Measurements from ENCODE around the gene GLIPR1L1.

DNA sequence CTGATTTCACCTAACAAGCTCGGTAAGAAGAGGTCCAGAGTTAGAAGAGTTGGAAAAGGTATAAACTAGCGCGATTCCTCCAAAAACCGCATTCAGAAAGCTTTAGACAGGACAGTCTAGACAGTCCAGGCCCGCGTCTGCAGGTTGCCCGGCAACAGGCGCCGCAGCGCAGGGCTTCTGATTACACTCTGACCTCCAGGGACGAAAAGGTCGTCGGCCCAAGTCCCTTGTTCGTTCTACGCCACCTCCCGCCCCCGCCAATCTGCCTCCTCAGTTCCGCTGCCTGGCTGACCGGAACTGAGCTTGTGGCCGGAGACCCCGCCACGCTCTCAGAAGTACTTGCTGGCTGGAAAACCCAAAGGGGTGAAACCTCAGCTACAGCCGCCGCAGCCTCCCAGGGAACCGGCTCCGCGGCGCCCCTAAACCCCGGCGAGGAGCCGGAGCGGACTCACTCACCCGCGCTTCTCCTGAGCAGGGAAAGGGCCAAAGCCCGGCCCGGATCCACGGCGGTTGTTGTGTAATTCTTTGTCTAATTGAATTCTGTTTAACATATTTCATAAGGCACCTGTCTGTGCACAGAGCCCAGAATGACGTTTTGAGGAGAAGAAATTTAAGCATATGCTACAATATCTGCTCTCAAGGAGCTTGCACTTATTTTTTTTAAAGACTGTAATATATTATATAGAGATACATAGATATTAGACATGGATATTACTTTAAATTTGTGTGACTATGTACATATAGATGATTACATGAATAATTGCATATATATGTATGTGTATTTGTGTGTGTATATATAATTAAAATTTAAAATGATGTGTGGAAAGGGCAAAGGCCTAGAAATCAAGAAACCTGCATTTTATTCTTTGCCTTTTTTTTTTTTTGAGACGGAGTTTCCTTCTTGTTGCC lies 4.3 kb upstream of the GLIPR1L1 start, which contains the start of gene CAPS2:
- TF ChIP-seq, protein P1, sequence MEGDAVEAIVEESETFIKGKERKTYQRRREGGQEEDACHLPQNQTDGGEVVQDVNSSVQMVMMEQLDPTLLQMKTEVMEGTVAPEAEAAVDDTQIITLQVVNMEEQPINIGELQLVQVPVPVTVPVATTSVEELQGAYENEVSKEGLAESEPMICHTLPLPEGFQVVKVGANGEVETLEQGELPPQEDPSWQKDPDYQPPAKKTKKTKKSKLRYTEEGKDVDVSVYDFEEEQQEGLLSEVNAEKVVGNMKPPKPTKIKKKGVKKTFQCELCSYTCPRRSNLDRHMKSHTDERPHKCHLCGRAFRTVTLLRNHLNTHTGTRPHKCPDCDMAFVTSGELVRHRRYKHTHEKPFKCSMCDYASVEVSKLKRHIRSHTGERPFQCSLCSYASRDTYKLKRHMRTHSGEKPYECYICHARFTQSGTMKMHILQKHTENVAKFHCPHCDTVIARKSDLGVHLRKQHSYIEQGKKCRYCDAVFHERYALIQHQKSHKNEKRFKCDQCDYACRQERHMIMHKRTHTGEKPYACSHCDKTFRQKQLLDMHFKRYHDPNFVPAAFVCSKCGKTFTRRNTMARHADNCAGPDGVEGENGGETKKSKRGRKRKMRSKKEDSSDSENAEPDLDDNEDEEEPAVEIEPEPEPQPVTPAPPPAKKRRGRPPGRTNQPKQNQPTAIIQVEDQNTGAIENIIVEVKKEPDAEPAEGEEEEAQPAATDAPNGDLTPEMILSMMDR (conservative IDR thresholded peaks at IDR 0.05 in 1 of 2, IDR thresholded peaks at IDR 0.05 in 1 of 2; ENCODE audit: low read depth in 1 of 2, low read length in 2 of 2) = no peak
- TF ChIP-seq EZH2 (IDR thresholded peaks at IDR 0.05; ENCODE audit: low read length, missing control alignments) = no peak
